Left ventricle myocardium inferior (tissue), 1 donor: ENCODE data around the gene FGF6. TPM values are rescaled to one million over a fixed set of nuclear protein-coding genes. Genes with fewer than 3 reads are reported as not detected.

Experiments
- DNase-seq: peaks from one replicate; pipeline ENCODE4 v3.0.0-alpha.2; 2020
- H3K27ac ChIP-seq: fragments of 200-600 bp; replicated peaks from 2 replicates; pipeline ENCODE4 v1.8.0; 2021
- H3K27me3 ChIP-seq: fragments of 200-600 bp; 2 replicates; pipeline ENCODE4 v1.8.0; 2021; ENCODE audit warnings: low read depth
- H3K36me3 ChIP-seq: fragments of 200-600 bp; 2 replicates; pipeline ENCODE4 v1.8.0; 2021
- H3K4me1 ChIP-seq: fragments of 200-600 bp; 2 replicates; pipeline ENCODE4 v1.8.0; 2021
- H3K4me3 ChIP-seq: fragments of 200-600 bp; 2 replicates; pipeline ENCODE4 v1.8.0; 2021; ENCODE audit warnings: mild to moderate bottlenecking, moderate library complexity
- H3K9me3 ChIP-seq: fragments of 200-600 bp; replicated peaks from 2 replicates; pipeline ENCODE4 v1.8.0; 2021
- intact Hi-C: fragments of 100-400 bp; cut with micrococcal nuclease; formaldehyde crosslinking; loops from one replicate; pipeline ENCODE4 v1.11.0; 2022
- total RNA-seq: library from RNA; stranded (reverse); fragmentation: NEBNext Ultra II Directional; extraction: Animal tissue kit (Norgen Biotek cat#: 25700); gene quantifications from one replicate; pipeline ENCODE4 v1.2.1, GENCODE V29; 2021
- TF ChIP-seq, protein P1 (sequence below): fragments of 200-600 bp; IDR thresholded peaks from 2 replicates; pipeline ENCODE4 v1.8.0; 2021; ENCODE audit warnings: antibody characterized with exemption, mild to moderate bottlenecking, borderline replicate concordance
- donor health status: DM: no; HTN: yes; CAD: no; lungs with severe emphysema.

The FGF6 gene
- total RNA-seq, 1 donor from 2014 or later: not detected

DNA sequence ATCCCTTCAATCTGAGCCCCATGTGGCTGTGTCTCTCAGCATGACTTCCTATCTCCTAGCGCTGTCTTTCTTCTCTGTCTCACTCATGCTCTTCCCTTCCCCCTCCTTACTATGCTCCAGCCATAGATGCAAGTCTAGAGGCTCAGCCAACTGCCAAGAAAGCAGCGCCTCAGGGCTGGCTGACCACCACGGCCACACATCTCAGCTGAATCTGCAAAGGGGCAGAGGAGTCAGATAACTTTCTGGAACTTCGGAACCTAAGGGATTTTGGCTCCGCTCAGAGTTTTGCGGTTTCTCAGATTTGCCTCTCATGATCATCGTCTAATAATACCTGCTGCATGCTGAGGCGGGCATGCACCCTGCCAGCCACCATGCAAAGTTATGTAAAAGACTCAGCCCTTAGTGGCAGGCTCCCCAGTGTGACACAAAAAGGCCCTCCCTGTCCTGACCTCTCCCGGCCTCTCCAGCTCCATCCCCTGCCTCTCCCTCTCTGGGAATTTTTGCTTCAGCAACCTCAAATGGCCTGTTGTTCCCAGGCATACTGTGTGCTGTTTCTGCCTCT, 5.0 kb upstream of the FGF6 start:
- intact Hi-C loops: no loop called here
- peaks cover 12% of the 10 kb centered on the region for H3K9me3 ChIP-seq
- no peak overlapping the region for H3K27ac ChIP-seq
- H3K27me3 ChIP-seq: peaks cover under 1% of the 10 kb centered on the region
- no peak overlapping the region for H3K4me3 ChIP-seq
- H3K36me3 ChIP-seq: no peaks in the 10 kb centered on the region
- H3K4me1 ChIP-seq: no peaks in the 10 kb centered on the region
- TF ChIP-seq, protein P1, sequence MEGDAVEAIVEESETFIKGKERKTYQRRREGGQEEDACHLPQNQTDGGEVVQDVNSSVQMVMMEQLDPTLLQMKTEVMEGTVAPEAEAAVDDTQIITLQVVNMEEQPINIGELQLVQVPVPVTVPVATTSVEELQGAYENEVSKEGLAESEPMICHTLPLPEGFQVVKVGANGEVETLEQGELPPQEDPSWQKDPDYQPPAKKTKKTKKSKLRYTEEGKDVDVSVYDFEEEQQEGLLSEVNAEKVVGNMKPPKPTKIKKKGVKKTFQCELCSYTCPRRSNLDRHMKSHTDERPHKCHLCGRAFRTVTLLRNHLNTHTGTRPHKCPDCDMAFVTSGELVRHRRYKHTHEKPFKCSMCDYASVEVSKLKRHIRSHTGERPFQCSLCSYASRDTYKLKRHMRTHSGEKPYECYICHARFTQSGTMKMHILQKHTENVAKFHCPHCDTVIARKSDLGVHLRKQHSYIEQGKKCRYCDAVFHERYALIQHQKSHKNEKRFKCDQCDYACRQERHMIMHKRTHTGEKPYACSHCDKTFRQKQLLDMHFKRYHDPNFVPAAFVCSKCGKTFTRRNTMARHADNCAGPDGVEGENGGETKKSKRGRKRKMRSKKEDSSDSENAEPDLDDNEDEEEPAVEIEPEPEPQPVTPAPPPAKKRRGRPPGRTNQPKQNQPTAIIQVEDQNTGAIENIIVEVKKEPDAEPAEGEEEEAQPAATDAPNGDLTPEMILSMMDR: no peak
- no peak for DNase-seq

DNA sequence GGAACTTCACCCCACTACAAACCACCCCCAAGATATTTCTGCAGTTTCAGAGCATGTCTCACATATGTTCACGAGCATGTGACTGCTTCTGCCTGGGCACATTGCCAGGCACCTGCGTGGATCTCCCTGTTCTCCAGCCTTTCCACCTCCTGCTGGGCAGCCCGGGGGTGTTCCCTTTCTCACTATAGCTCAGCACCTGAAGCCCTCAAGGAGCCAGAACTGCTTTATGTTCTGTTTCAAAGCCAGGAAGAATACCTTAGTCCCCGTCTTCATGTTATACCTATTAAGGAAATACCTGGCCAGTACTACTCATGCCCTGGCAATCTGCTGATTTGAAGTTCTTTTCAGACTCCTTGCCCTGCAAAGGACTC, 4.2 kb upstream of the FGF6 start:
- H3K9me3 ChIP-seq: peaks cover 12% of the 10 kb centered on the region
- no peak overlapping the region for H3K4me3 ChIP-seq
- TF ChIP-seq, protein P1: no peak
- no peaks in the 10 kb centered on the region for H3K36me3 ChIP-seq
- DNase-seq: no peak
- H3K4me1 ChIP-seq: no peaks in the 10 kb centered on the region
- intact Hi-C loops: no loop called here
- H3K27ac ChIP-seq: no peak overlapping the region
- H3K27me3 ChIP-seq: peaks cover 9% of the 10 kb centered on the region

DNA sequence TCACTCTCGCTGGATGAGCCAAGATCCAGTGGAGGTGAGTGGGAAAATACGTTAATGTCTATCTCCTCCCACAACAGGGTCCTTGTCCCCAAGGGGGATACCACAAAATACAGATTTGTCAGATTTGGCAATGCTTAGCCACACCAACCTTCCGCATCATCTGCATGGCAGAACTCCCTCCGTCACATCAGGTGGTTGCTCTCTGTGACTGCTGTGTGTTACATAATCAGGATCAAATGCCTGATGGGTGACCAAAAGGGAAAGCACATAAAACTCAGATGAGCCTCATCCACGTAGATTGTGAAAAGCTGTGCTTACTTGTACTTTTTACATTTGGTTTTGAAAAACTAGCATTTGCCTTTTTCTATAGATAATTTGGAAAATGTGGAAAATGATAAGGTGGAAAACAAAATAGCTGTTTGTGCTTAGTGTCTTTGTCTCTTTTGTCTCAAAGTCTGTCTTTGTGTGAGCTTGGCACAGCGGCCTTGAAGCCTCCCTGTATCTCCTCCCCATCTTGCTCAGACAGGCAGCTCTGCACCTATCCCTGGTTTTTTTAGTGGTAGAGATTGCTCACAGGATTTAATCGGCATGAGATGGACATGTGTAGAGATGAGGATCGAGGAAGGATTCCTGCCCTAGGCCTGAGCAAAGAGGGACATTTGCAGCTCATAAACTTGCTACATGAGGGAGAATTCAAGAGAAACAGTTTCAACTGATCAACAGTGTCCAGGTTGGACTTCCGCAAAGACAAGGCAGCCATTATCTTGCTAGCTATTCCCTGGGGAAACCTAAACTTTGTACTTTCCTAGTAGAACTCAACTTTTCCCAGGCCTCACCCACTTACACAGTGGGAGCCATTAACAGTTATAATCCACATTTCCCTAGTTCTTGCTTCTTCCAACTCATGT, 3.6 kb upstream of the FGF6 start:
- Histone ChIP-seq H3K4me1 (no peaks in the 10 kb centered on the region), H3K36me3 (no peaks in the 10 kb centered on the region), H3K9me3 (peaks cover 12% of the 10 kb centered on the region), H3K27me3 (peaks cover 13% of the 10 kb centered on the region), H3K27ac (no peak overlapping the region), H3K4me3 (no peak overlapping the region)
- no peak for DNase-seq
- TF ChIP-seq, protein P1: no peak
- intact Hi-C loops: no loop called here

DNA sequence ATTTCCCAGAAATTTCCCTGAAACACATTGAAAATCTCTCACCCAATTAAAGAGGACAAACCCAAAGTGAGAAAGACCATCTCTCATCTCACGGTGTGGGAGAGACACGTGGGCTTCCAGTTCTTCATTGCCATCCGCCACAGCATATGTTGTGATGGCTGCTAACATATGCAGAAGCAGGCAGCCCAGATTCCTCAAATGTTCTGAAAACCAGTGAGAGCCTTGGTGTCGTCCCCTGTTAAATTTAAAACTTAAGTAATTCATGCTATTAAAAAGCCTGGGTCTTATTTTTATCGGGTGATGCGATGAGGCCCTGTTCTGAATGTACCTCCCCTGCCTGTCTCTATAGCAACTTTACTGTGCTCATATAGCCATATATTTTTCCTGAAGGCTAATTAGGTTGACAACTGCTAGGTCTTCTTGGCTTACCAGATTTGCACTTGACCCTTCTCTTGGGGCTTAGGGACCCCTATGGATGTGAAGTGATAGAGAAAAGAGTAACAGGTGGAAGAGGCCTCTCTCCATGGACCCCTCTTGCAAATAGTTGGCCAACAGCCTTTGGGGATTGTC, 2.8 kb upstream of the FGF6 start:
- H3K36me3 ChIP-seq: no peaks in the 10 kb centered on the region
- H3K9me3 ChIP-seq: peaks cover 6% of the 10 kb centered on the region
- H3K27ac ChIP-seq: no peak overlapping the region
- no peak overlapping the region for H3K4me3 ChIP-seq
- H3K27me3 ChIP-seq: peaks cover 13% of the 10 kb centered on the region
- intact Hi-C loops: no loop called here
- TF ChIP-seq, protein P1: no peak
- no peak for DNase-seq
- no peaks in the 10 kb centered on the region for H3K4me1 ChIP-seq

DNA sequence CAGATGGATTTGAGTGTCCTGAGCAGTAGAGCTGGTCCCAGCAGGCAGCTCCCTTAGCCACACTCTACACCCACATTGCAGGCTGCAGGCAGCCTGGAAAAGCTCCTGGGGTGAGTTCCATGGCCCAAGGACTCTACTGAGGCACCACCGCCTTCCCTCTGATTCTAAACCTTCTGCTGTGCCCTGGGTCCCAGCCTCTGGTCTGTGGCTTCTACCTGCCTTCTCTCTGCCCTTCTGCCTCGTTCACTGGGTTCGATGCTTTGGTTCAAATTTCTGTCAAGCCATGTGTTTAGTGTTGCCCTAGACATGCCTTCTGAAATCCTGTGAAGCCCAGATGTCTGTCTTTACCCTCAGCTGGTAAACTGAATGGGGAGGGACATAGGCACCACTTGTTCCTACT, 1.5 kb upstream of the FGF6 start:
- Histone ChIP-seq H3K27ac (no peak overlapping the region), H3K4me1 (peaks cover under 1% of the 10 kb centered on the region), H3K9me3 (no peaks in the 10 kb centered on the region), H3K4me3 (no peak overlapping the region), H3K36me3 (no peaks in the 10 kb centered on the region), H3K27me3 (peaks cover 26% of the 10 kb centered on the region)
- no peak for DNase-seq
- TF ChIP-seq, protein P1: no peak
- intact Hi-C loops: no loop called here
